GM19239 (cell line): ENCODE data around the gene HMGCL.
A peak's percentile ranks its signal among the peaks of the same experiment; 100 is the strongest.
"Not testable (repeated sequence)": the region's sequence is repeated elsewhere in the genome, so short reads cannot be mapped to it uniquely, and the experiment has no call there.

Experiments
- DNase-seq: peaks from one replicate; pipeline ENCODE4 v3.0.0; 2011; ENCODE audit warnings: low spot score; ENCODE audit not compliant: insufficient read length
- FAIRE-seq: peaks from 2 replicates; lab custom pipeline; 2011; peaks lifted over from hg19 to GRCh38; lab: Jason Lieb, UNC

The HMGCL gene

DNA sequence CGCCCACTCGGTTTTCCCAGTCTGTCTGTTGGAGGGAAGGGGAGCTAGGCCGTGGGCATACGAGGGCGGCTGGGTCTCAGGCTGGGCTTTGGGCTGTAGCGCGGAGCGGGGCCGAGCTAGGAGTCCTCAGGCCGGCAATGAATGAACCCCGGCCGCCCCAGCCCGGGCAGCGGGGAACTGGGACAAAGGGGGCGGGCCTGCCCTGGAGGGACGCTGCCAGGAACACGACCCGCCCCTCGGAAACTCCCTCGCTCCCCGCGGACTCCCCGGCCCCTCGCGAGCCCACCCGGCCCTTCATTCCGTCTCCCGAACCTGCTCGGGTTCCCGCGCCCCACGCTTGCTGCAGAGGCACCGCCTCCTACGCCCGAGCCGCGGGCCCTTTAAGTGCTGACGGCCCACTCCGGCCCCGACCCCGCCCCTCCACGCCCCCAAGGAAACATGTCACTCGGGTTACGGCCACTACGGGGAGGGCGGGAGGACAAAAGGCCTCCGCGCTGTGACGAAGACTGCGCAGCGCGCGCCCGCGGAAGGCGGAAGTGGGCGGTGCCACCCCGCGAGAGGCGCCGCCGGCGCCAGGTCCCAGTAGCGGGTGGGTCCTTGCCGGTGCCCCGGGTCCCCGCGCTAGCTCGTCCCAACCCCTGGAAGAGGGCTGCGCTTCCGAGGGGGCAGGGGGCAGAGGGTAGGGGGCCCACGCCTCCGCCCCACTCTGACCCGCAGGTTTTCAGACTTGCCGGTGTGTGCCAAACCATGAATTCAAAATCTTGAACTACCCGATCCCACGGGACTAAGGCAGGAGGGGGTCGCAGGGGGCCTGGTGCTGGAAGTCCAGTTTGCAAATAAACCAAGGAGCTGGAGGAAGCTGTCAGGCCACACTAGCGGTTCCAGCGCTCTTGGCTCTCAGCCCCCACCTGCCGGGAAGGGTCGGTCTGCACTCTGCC is 24.6 kb downstream of the HMGCL start, which contains the start of gene GALE:
Gene GALE (minus strand): TSS at position 355 of the 938 bp plus-strand sequence. CDS start 1,747 bp downstream, outside the sequence.
- DNase-seq (peak; percentile 99), FAIRE-seq (peak; percentile 97)

DNA sequence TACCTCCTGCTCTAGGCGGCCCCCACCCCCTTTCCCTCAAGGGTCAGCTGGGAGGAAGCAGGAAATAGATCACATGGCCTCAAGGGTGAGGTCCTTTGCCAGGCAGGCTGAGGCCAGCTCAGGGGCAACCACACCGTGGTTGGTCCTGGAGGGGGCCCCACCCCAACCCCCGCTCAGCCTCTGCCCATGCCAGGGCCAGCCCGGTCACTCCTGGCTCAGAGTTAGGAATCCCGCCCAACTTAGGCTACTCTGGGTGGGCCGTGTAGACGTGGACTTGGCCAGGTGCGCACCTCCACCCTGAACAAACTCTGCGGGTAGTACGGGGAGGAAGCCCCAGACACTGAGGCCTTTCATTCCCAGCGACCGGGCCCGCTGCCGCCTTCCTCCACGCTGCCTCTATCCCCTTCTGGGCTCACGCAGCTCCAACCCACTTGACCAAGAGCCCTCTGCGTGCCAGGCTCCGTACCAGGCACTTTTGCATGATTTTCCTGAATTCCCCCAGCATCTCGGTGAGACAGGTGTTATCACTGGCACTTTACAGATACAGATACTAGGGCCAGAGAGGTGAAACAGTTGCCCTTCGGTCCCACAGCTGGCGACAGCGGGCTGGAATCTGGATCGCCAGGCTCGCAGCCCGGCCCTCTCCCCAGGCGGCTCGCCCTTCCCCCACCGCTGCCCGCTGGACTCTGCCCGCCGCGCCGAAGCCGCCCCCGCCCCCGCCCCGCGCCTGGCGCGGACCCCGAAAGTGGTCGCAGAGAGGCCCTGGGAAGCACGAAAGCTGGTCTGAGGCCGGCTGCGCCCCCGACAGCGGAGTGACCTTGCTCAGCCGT is 25.4 kb downstream of the HMGCL start:
- no peak for DNase-seq

DNA sequence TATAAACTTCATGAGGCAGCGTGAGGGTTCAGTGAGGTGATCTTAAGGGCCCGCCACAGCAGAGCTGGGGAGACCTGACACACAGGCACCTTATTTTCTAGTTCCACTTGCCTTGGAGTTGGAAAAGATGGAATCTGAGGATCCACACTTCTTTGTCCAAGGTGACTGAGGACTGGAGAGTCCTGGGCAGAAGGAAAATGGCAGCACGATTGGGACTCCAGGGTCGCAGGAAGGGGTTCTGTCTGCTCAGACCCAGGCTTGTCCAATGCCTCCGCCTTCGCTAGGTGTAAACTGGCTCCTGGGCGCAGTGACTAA is 26.0 kb downstream of the HMGCL start:
- DNase-seq (no peak), FAIRE-seq (peak; percentile 78)

More for the DNA sequence above, 25.4 kb downstream of the HMGCL start:
- no peak for FAIRE-seq

DNA sequence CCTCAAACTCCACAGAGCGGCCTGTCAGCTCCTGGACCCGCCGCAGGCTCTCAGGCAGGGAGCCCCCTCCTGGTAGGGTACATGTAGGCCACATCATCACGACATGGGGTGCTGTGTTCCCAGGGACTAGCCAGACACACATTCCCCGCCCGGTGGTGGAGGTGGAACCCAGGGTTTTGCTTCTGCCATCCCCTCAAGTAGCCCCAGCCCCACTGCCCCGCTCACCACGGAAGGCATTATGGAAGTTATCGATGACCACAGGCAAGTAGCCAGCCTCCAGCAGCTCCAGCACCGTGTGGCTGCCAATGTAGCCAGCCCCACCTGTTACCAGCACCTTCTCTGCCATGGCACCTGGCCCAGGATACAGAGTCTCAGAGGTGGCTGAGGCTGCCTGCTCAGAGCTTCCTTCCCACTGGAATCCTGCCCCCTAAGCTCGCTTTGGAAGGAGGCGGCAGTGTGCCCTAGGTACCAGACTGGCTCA is 26.5 kb downstream of the HMGCL start:
- FAIRE-seq = no peak
- no peak for DNase-seq

DNA sequence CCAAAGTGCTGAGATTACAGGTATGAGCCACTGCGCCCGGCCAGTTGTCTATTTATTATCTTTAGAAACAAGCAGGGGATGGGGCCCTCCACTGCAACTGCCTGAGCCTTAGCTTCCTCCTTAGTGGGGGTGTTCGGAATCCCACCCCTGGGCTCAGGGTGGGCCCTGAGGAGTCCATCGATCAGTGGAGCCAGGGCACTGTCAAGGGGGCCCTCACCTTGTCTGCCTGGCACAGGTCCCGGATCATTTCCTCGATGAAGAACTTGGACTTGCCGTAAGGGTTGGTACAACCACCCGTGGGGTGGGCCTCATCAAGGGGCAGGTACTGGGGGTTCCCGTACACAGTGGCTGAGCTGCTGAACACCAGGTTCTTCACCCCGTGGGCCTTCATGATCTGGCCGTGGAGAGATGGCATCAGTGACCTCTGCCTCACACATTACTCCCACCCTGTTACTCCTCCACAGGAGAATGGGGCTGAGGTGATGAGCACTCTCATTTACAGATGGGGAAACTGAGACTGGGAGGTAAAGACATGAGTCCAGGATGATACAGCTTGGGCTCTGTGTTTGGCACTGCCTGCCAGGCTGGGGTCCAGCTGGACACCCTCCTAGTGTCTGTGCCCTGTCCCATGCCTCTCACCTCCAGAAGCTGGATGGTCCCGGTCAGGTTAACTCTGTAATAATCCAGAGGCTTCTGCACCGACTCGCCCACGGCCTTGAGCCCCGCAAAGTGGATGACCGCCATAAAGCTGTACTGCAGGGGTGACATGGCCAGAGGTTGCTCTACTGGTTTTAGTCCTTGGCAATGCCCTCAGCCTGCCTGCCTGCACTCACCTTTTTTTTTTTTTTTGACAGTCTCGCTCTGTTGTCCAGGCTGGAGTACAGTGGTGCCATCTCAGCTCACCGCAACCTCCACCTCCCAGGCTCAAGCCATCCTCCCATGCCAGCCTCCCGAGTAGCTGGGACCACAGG is 27.5 kb downstream of the HMGCL start:
- DNase-seq = no peak
- no peak for FAIRE-seq

DNA sequence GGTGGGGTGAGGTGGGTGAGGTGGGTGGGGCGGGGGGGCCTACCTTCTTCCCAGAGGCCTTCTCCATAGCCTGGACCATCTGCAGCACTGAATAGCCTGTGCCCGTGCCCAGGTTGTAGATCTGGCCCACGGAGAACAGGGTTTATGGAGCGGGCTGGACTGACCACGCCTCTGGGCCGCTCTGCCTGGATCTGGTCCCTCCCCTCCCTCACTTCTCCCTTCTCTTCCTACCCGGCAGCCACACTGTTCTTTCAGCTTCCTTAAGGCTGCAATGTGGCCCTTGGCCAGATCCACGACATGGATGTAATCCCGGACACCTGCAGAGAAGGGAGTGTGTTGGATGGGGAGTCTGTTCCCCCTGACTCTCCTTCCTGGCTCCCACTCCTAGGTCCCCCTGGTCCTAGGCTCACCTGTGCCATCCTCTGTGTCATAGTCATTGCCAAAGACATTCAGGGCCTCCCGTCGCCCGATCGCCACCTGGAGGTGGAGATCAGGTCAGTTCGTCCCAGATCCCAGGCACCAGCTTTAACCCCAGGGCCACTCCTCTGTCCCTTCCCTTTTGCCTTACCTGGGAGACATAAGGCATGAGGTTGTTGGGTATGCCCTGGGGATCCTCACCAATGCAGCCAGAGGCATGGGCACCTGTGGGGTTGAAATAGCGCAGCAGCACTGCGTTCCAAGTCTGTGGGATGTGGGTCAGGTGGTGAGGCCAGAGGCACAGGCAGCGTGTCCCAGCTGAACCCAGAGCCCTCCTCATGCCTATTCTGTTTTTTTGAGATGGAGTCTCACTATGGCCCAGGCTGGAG is 28.6 kb downstream of the HMGCL start:
- DNase-seq (no peak), FAIRE-seq (no peak)

DNA sequence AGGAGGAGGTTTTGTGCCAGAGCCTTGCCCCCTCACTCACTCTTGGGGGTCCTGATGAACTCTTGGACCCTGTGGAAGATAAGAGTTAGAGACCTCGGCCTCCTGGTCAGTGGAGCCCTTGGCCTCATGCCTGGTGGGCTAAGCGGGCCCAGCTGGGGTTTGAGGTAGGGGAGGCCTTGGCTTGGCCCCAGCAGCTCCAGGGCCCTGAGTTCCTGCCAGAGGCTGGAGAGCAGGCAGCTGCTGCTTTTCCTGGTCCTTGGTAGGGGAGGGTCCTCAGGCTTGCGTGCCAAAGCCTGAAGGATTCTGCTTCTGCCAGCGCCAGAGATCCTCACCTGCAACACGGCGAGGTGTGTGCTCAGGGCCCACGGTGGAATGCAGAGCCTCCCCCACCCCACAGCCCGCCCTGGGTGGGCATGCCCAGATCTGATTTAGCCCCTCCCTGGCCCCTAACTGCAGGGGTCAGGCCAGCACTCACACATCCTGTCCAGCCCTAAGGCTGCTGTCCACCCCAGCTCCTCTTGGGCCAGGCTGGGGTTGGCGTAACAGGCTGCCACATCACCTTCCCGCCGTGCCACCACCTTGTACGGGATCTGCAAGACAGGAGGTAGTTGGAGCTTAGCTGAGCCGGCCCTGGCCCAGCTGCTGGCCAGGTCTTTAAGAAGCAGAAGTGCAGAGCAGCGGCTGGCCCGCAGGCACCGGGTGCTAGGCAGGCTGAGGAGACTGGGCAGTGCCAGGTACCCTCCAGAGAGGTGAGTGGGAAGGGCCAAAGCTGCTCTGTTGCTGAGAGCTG is 29.4 kb downstream of the HMGCL start:
- DNase-seq (no peak), FAIRE-seq (no peak)

DNA sequence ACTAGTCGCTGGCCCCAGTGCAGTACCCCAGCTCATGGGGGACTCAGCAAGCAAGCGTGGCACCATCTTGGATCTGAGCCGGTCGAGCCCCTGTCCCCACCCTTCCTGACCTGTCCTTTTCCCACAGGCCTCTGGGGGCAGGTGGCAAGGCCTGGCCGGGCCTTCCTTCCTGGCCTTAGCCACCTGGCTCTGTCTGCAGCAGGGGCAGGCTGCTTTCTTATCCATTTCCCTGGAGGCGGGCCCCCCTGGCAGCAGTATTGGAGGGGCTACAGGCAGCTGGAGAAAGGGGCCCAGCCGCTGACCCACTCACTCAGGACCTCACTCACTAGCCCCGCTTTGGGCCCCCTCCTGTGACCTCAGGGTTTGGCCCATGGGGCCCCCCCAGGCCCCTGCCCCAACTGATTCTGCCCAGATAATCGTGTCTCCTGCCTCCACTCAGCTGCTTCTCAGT is 30.5 kb downstream of the HMGCL start:
- not testable (repeated sequence) for DNase-seq, FAIRE-seq

DNA sequence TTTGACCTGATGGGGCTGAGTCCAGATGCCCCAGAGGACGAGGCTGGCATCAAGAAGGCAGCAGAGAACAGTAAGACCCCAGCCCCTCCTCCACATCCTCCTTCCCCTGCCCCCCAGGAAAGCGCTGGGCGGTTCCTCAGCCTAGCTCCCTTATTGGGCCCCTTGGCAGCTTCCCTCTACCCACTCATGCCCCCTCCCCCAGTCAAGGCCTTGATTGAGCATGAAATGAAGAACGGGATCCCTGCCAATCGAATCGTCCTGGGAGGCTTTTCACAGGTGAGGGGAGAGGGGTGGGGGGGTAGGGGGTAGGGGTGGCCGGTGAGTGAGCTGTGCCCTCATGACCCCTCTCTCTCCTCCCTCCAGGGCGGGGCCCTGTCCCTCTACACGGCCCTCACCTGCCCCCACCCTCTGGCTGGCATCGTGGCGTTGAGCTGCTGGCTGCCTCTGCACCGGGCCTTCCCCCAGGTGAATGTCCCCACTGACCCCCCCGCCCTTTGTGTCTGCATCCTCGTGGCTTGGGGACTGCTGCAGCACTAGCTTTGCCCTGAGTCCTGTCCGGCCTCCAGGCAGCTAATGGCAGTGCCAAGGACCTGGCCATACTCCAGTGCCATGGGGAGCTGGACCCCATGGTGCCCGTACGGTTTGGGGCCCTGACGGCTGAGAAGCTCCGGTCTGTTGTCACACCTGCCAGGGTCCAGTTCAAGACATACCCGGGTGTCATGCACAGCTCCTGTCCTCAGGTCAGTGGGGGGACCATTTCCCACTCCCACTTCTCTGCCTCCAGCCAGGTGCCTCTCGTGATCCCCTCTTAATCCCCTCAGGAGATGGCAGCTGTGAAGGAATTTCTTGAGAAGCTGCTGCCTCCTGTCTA is 31.1 kb downstream of the HMGCL start:
- no peak for DNase-seq
- no peak for FAIRE-seq

DNA sequence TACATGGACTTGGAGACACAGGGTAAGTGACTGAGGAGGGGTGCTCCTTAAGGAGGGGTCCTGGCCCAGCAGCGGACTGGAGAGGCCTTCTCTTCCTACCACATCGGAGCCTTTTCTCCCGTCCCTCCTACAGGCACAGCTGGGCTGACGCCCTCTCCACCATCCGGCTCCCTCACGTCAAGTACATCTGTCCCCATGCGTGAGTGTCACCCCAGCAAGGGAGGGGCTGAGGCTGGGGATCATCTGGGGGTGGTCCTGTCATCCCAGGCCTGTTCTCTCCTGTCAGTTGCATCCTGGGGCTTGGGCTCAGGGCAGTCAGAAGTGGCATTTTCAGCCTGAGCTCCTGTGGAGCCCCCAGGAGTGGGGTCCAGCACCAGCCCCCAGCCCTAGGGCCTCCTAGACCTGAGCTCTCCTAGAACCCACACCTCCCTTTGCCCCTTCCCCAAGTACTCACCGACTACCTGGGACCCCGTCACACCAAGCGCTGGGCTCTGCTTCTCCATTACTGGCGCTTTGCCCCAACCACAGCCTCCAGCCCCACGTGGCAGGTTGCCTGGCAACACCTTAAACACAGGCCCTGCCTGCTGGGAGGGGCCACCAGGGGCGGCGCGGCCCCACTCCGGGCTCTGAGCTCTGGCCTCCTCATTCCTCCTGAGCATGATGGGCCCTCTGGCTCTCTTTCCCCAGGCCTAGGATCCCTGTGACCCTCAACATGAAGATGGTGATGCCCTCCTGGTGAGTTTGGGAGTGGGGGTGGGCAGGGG is 32.0 kb downstream of the HMGCL start:
- FAIRE-seq = no peak
- no peak for DNase-seq

DNA sequence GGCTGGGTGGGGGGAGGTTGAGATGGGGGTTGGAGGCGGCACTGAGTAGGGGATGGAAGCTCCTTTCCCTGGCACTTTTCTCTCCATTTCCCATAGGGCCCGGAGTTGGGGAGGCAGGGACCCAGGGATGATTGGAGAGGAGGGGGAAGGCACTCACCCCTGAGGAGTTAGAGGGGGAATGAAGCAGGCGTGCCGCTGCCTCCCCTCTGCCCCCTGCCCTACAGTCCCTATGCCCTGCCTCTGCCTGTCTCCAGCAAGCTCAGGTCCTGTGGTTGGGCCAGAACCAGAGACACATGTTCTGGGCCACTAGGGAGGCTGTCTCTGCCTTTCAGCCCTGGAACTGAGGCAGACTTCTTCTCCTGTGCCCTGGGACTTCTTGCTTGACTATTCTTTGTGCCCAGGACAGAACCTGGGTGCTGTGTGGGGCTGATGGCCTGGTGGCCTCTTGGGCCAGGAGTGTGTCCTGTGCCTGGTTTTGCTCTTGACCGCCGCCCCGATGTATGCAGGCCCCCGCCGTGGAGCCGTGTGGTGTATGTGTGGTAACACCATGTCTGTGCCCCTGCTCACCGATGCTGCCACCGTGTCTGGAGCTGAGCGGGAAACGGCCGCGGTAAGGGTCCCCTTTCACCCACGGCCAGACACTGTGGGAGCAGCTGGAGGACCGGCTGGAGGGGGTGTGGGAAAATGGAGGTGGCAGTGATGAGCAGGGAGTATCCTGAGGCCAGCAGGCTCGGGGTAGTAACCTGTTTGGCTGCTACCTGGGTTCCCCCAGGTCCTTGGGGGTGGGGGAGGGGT is 32.9 kb downstream of the HMGCL start:
- DNase-seq (no peak), FAIRE-seq (no peak)

DNA sequence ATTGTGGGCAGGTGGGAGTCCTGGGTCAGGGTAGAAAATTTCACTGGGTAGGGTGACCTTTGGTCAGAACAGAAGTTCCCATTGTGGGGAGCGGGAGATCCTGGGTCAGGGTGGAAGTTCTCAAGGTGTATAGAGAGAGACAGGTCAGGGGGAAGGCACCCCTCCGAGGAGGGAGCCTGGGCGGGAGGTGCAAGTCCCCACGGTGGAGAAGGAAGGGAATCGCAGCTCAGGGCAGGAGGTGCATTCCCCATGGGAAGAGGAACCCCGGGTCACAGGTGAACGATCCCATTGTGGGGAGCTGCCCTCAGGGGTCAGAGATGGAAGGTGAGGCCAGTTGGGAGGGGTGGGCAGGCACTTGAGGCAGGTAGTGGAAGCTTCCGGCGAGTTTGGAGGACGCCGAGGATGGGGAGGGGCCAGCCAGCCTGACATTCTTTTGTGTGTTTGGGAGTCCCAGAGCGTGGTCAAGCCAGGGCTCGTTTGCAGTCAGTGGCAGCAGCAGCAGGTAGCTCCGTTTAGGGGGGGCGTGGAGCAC is 33.6 kb downstream of the HMGCL start:
- DNase-seq = peak; percentile 50
- no peak for FAIRE-seq

DNA sequence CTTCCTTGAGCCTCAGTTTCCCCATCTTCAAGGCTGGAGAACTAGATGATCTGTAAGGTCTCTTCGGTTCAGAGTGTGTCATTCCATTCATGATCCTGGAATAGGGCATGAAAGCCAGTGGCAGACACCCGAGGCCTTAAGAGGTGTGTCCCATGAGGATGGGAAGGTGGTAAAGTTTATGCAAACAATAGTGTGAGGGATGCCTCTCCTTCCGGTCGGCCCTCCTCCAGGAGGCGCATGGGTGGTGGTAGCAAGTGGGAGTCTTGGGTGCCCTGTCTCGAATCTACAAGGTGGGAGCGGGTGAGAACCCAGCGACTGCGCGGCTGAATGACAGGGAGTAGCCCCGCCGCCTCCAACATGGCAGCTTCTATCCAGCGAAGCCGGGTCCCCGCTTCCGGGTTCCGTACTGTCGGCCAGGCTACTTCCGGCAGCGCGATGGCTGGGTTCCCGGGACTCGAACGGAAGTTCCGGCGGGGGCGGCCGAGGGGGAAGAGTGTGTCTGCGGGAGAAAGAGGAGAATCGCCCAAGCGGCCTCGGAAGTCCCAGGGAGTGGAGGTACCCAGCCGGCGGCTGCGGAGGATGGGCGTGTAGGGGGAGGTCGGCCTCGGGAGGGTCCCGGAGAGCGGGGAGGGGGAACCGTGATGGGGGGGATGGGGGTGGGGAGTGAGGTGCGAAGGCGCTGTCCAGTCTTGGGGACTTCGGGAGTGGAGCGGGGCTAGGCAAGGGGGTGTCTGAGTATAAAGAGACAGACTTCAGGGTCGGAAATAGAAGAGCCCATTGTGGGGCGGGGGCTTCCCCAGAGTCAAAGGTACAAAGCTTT is 34.3 kb downstream of the HMGCL start, which contains the start of gene LYPLA2:
Gene LYPLA2 (plus strand): TSS at position 450 of the 820 bp plus-strand sequence. CDS start 1,538 bp downstream, outside the sequence.
- DNase-seq (peak; percentile 91), FAIRE-seq (peak; percentile 99)

DNA sequence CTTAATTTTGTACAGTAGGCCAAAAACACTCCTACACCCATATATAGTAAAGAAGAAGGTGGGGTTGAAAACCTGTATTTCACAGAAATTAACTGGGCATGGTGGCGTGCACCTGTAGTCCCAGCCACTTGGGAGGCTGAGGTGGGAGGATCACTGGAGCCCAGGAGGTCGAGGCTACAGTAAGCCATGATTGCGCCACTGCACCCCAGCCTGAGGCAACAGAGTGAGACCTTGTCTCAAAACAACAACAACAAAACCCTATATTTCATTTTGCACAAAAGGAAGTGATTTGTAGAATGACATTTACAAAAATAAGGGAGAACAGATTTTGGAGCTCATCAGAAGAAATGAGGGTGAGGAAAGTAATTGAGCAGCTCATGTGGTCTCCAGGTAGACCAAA is 36.5 kb downstream of the HMGCL start:
- DNase-seq (no peak), FAIRE-seq (no peak)

DNA sequence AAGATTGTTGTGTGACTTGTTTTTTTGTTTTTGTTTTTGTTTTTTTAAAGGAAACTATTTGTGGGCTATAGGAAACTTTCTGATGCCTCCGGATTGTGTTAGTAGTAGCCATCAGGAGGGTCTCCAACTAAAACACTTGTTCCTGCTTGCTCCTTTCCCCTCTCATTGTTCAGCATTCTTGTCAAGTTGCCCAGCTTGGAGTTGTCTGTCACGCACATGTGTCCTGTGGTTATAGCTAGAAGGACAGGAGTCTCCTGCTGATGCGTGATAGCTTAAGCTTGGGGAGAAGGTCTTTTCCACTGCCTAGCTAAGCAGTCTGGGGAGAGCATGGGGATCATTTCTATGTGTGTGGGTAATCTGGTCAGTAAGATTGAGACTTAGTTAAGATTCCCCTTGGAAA is 37.5 kb downstream of the HMGCL start:
- FAIRE-seq (no peak), DNase-seq (no peak)
